Transverse colon (tissue), 4 donors: ENCODE results near the gene ZBTB38. TPM values are rescaled to one million over a fixed set of nuclear protein-coding genes. Genes with fewer than 3 reads are reported as not detected.
A peak's percentile ranks its signal among the peaks of the same experiment; 100 is the strongest.

Experiments
- DNase-seq: peaks from one replicate; pipeline ENCODE4 v3.0.0-alpha.2; 2019
- H3K27ac ChIP-seq, 4 donors: fragments of 200-600 bp; sonication (generic); 2 replicates each; pipeline ENCODE4 v1.5.1; 2016 to 2018; ENCODE audit warnings: inconsistent platforms in 4 of 4
- H3K27me3 ChIP-seq: fragments of 200-600 bp; sonication (generic); 2 replicates; pipeline ENCODE4 v1.5.1; 2017; ENCODE audit warnings: inconsistent platforms
- H3K36me3 ChIP-seq, 4 donors: fragments of 200-600 bp; sonication (generic); 2 replicates each; pipeline ENCODE4 v1.5.1; 2017 to 2019; ENCODE audit warnings: inconsistent platforms in 4 of 4
- H3K4me1 ChIP-seq, 4 donors: fragments of 200-600 bp; sonication (generic); 2 replicates each; pipeline ENCODE4 v1.5.1; 2017 to 2020; ENCODE audit warnings: inconsistent platforms in 4 of 4
- H3K4me3 ChIP-seq, 4 donors: fragments of 200-600 bp; sonication (generic); 1 replicate in 1 of 4; 2 replicates in 3 of 4; pipeline versions ENCODE4 v1.5.1 to v1.6.1; 2017 to 2019; ENCODE audit warnings: inconsistent platforms in 4 of 4
- H3K9me3 ChIP-seq, 2 donors: fragments of 200-600 bp; sonication (generic); 2 replicates each; pipeline ENCODE4 v1.5.1; 2017 to 2019; ENCODE audit warnings: inconsistent platforms in 2 of 2
- EP300 ChIP-seq: sonication (generic); formaldehyde crosslinking; IDR thresholded peaks from one replicate; pipeline ENCODE4 v1.6.1; 2017; ENCODE audit warnings: antibody characterized with exemption, low read depth
- POLR2A ChIP-seq: fragments of 450-650 bp; IDR thresholded peaks from one replicate; pipeline ENCODE4 v1.6.1; 2016; ENCODE audit warnings: antibody characterized with exemption, mild to moderate bottlenecking, moderate library complexity
- POLR2AphosphoS5 ChIP-seq, 3 donors: sonication (generic); formaldehyde crosslinking; IDR thresholded peaks; one replicate each; pipeline ENCODE4 v1.6.1; 2016; ENCODE audit warnings: antibody characterized with exemption in 3 of 3
- WGBS, 2 donors: methylation state at CpG; one replicate each; pipeline ENCODE4 v1.1.5; 2018; ENCODE audit warnings: low coverage in 1 of 2; 5-methylcytosine and 5-hydroxymethylcytosine counted together
- in situ Hi-C, 4 donors: fragments of 200-750 bp; cut with MboI; loops; one replicate each; pipeline versions ENCODE4 v1.15.0 to v1.15.1; 2017; ENCODE audit warnings: low sequenced_read_pairs in 3 of 4, low pct_ligation_motif_present in 1 of 4, low pct_unique_long_range_greater_than_20kb in 1 of 4
- intact Hi-C: fragments of 100-400 bp; cut with DNase I; formaldehyde crosslinking; loops from one replicate; pipeline ENCODE4 v1.15.1; 2023; ENCODE audit warnings: low total_unique reads
- total RNA-seq, 4 donors: library from RNA; depleted of rRNA; stranded (reverse); fragments of >200 nt; gene quantifications; one replicate each; pipeline ENCODE4 v1.1.0, GENCODE V29; 2016
- TF ChIP-seq, protein P1 (sequence below), 5 experiments: fragments of 200-600 bp in 3 of 5; fragments of 450-650 bp in 2 of 5; sonication (generic) in 3 of 5; IDR thresholded peaks; 1 replicate in 2 of 5; 2 replicates in 3 of 5; pipeline ENCODE4 v1.5.1; 2016 to 2017; ENCODE audit warnings: antibody characterized with exemption in 5 of 5, inconsistent platforms in 3 of 5, mild to moderate bottlenecking in 2 of 5, moderate library complexity in 1 of 5

Gene ZBTB38
- total RNA-seq, 4 donors from 2014 or later: 71.8 to 182 (median 169) TPM

GRCh38 chr3:141373232-141373631 lies 4.9 kb downstream of the ZBTB38 start:
- Histone ChIP-seq H3K27me3 (no peaks in the 10 kb centered on the region), H3K9me3 (no peaks in the 10 kb centered on the region), H3K4me3 (no peak overlapping the region), H3K36me3 (no peaks in the 10 kb centered on the region), H3K27ac (peak overlapping the region in 1 of 4 donors; percentile 36), H3K4me1 (peaks cover 0 to 42% (median 23%) of the 10 kb centered on the region in 4 donors)
- no peak for DNase-seq
- in situ Hi-C loops (loop anchor here in 1 of 4 donors (25.0 kb wide), 1 partner anchor 189 kb away; no protein-coding TSS in a partner anchor), intact Hi-C loops (no loop called here)
- TF ChIP-seq POLR2AphosphoS5 (IDR thresholded peaks at IDR 0.05): no peak

GRCh38 chr3:141373768-141374526 lies 5.6 kb downstream of the ZBTB38 start:
- no peaks in the 10 kb centered on the region for H3K27me3 ChIP-seq
- TF ChIP-seq POLR2AphosphoS5 (IDR thresholded peaks at IDR 0.05): no peak
- TF ChIP-seq POLR2A: no peak
- TF ChIP-seq EP300: no peak
- TF ChIP-seq, protein P1, sequence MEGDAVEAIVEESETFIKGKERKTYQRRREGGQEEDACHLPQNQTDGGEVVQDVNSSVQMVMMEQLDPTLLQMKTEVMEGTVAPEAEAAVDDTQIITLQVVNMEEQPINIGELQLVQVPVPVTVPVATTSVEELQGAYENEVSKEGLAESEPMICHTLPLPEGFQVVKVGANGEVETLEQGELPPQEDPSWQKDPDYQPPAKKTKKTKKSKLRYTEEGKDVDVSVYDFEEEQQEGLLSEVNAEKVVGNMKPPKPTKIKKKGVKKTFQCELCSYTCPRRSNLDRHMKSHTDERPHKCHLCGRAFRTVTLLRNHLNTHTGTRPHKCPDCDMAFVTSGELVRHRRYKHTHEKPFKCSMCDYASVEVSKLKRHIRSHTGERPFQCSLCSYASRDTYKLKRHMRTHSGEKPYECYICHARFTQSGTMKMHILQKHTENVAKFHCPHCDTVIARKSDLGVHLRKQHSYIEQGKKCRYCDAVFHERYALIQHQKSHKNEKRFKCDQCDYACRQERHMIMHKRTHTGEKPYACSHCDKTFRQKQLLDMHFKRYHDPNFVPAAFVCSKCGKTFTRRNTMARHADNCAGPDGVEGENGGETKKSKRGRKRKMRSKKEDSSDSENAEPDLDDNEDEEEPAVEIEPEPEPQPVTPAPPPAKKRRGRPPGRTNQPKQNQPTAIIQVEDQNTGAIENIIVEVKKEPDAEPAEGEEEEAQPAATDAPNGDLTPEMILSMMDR (IDR thresholded peaks at IDR 0.05): no peak
- intact Hi-C loops (no loop called here), in situ Hi-C loops (loop anchor here in 1 of 4 donors (25.0 kb wide), 1 partner anchor 188 kb away; no protein-coding TSS in a partner anchor)
- peaks cover 0 to 36% (median 16%) of the 10 kb centered on the region in 4 donors for H3K4me1 ChIP-seq
- H3K4me3 ChIP-seq: no peak overlapping the region
- WGBS, 2 donors: 71 to 81% methylated on average over 4 to 7 of the region's 7 CpGs
- H3K36me3 ChIP-seq: no peaks in the 10 kb centered on the region
- no peak for DNase-seq
- no peaks in the 10 kb centered on the region for H3K9me3 ChIP-seq
- H3K27ac ChIP-seq: no peak overlapping the region

- no peaks in the 10 kb centered on the region for H3K27me3 ChIP-seq
- TF ChIP-seq, protein P1 (IDR thresholded peaks at IDR 0.05): no peak
- TF ChIP-seq EP300: no peak
- no peak for TF ChIP-seq POLR2AphosphoS5 (IDR thresholded peaks at IDR 0.05)
- no peak for TF ChIP-seq POLR2A
- DNase-seq: no peak
- no peaks in the 10 kb centered on the region for H3K36me3 ChIP-seq
- peak overlapping the region; percentile 73 to 85 (median 81) for H3K27ac ChIP-seq
- intact Hi-C loops: no loop called here
- no peaks in the 10 kb centered on the region for H3K9me3 ChIP-seq
- 82 to 85% methylated on average over 2 to 9 of the region's 10 CpGs for WGBS, 2 donors
- no peak overlapping the region for H3K4me3 ChIP-seq
- in situ Hi-C loops: no loop called here
- H3K4me1 ChIP-seq: peaks cover 0 to 24% (median 9%) of the 10 kb centered on the region in 4 donors
Observed at GRCh38 chr3:141375381-141376301, 7.3 kb downstream of the ZBTB38 start.

DNA sequence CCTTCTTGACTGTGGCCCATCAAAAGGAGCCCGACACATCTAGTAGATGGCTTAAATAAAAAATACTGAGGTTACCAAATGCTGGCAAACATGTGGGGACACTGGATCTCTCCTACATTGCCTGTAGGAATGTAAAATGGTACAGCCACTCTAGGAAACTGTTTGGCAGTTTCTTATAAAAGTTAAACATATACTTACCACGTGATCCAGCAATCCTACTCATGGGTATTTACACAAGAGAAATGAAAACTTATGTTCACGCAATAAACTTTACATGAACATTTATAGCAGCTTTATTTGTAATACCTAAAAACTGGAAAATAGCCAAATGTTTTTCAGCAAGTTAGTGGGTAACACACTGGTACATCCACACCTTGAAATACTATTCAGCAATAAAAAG lies 9.1 kb downstream of the ZBTB38 start:
- TF ChIP-seq POLR2AphosphoS5 (IDR thresholded peaks at IDR 0.05) (peak in 2 of 3 donors; percentile 40 to 45), EP300 (no peak)
- TF ChIP-seq, protein P1 (IDR thresholded peaks at IDR 0.05): no peak
- 46 to 64% methylated on average over 3 of the region's 3 CpGs for WGBS, 2 donors
- Histone ChIP-seq H3K4me3 (no peak overlapping the region), H3K27ac (peak overlapping the region; percentile 73 to 85 (median 81)), H3K36me3 (no peaks in the 10 kb centered on the region), H3K4me1 (peaks cover 0 to 24% (median 9%) of the 10 kb centered on the region in 4 donors), H3K9me3 (no peaks in the 10 kb centered on the region), H3K27me3 (no peaks in the 10 kb centered on the region)
- in situ Hi-C loops: no loop called here
- intact Hi-C loops: no loop called here
- no peak for DNase-seq
